ENCODE results near the gene NACA2.

NACA2 gene

DNA sequence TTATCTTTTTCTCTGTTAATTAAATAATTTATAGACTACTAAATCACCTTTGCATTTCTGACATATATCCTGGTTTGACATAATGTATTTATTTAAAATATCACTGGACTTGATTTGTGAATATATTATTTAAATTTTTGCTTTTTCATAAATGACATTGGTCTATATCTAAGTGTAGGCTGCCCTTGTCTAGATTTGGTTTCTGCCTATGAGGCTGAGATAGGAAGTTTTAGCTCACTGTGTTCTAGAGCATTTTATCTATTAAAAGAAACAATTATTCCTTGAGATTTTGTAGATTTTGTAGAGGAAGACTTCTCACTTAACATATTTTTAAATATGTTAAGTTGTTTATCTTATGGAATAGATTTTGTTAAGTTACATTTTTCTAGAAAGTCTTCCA, 43.9 kb downstream of the NACA2 start:
- no peak for DNase-seq (ENCODE audit: low read depth in 2 of 2)

DNA sequence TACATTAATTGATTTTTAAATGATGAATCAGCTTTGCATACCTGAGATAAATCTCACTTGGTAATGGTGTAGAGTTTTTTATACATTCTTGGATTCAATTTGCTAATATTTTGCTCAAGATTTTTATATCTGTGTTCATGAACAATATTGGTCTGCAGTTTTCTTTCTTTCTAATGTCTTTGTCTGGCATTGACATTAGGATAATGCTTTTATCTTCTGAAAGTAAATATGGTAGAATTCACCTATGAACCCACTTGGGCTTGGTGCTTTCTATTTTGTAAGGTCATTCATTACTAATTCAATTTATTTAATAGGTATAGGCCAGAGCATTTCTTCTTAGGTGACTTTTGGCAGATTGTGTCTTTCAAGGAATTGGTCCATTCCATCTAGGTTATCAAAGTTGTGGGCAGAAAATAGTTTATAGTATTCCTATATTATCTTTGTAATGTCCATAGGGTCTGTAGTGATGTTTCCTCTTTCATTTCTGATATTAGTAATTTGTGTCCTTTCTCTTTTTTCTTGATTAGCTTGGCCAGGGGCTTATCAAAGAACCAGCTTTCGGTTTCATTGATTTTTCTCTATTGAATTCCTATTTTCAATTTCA, 45.6 kb downstream of the NACA2 start:
- DNase-seq (ENCODE audit: low read depth in 2 of 2) = no peak

DNA sequence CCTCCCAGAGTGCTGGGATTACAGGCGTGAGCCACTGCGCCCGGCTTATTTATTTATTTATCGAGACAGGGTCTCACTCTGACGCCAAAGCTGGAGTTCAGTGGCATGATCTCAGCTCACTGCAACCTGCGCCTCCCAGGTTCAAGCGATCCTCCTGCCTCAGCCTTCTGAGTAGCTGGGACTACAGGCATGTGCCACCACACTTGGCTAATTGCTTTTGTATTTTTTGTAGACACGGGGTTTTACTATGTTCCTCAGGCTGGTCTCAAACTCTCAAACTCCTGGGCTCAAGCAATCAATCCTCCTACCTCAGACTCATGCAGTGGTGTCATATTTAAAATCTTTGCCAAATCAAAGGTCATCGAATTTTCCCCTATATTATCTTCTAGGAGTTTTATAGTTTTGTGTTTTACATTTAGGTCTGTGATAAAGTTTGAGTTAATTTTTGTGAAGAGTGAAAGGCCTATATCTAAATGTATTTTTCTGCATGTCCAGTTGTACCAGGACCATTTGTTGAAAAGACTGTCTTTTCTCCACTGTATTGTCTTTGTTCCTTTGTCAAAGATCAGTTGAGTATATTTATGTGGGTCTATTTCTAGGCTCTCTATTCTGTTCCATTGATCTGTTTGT, 47.1 kb downstream of the NACA2 start:
- no peak for DNase-seq (ENCODE audit: low read depth in 2 of 2)

DNA sequence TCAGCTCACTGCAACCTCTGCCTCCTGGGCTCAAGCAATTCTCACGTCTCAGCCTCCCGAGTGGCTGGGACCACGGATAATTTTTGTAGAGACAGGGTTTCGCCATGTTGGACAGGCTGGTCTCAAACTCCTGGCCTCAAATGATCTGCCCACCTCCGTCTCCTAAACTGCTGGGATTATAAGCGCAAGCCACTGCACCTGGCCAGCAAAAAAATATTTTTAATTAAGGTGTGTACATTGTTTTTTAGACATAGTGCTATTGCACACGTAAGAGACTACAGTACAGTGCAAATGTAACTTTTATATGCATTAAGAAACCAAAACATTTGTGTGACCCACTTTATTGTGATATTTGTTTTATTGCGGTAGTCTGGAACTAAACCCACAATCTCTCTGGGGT, 49.0 kb downstream of the NACA2 start:
- no peak for DNase-seq (ENCODE audit: low read depth in 2 of 2)

DNA sequence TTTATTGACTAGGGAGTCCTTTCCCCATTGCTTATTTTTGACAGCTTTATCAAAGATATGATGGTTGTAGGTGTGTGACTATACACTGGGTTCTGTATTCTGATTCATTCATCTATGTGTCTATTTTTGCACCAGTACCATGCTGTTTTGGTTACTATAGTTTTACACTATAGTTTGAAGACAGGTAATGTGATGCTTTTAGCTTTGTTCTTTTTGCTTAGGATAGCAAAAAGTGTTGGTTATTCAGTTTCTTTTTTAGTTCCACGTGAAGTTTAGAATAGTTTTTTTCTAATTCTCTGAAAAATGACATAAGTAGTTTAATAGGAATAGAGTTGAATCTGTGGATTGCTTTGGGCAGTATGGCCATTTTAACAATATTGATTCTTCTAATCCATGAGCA, 50.1 kb downstream of the NACA2 start:
- DNase-seq (ENCODE audit: low read depth in 2 of 2) = no peak
